ENCODE results near the gene MED31. TPM values are rescaled to one million over a fixed set of nuclear protein-coding genes. Genes with fewer than 3 reads are reported as not detected.

The MED31 gene
- total RNA-seq, 2 experiments from 2014 or later, result 23.1 to 23.2 TPM

Small RNA genes within 50 kb of the gene (microRNA-seq; reads per million reads assigned to microRNA genes)
- gene MIR4520-1 (not detected), gene MIR4520-2 (not detected)

Other genes starting within 250 kb of the MED31 start
- gene AIPL1, start 216.5 kb downstream of the MED31 start, total RNA-seq, result not detected
- 10 to 100 TPM; 20.6 to 21.1 TPM for gene PIMREG, start 207.2 kb downstream of the MED31 start, total RNA-seq
- under 1 TPM; 0.64 to 0.77 TPM for gene PITPNM3, start 95.0 kb downstream of the MED31 start, total RNA-seq
- gene KIAA0753, start 10.9 kb downstream of the MED31 start, total RNA-seq, result 10 to 100 TPM; 17.0 to 18.2 TPM
- gene TXNDC17, start 10.5 kb downstream of the MED31 start, total RNA-seq, result 10 to 100 TPM; 52.7 to 54.6 TPM
- 1 to 10 TPM; 2.0 to 2.5 TPM for gene C17orf100, start 157 bp upstream of the MED31 start, total RNA-seq
- not detected for gene SLC13A5, start 61.8 kb upstream of the MED31 start, total RNA-seq
- 100 to 1,000 TPM; 280 to 302 TPM for gene XAF1, start 104.4 kb upstream of the MED31 start, total RNA-seq
- gene FBXO39, start 124.6 kb upstream of the MED31 start, total RNA-seq, result under 1 TPM; 0.48 to 0.69 TPM
- not detected for gene TEKT1, start 180.1 kb upstream of the MED31 start, total RNA-seq

Data from activated naive CD8-positive, alpha-beta T cell treated with anti-CD3 and anti-CD28 coated beads, Interleukin-2, amount 10 ng/mL, durations not matched to agents 7 days and 5 days (primary cell).